ENCODE measurements around the gene ZYG11B.

DNA sequence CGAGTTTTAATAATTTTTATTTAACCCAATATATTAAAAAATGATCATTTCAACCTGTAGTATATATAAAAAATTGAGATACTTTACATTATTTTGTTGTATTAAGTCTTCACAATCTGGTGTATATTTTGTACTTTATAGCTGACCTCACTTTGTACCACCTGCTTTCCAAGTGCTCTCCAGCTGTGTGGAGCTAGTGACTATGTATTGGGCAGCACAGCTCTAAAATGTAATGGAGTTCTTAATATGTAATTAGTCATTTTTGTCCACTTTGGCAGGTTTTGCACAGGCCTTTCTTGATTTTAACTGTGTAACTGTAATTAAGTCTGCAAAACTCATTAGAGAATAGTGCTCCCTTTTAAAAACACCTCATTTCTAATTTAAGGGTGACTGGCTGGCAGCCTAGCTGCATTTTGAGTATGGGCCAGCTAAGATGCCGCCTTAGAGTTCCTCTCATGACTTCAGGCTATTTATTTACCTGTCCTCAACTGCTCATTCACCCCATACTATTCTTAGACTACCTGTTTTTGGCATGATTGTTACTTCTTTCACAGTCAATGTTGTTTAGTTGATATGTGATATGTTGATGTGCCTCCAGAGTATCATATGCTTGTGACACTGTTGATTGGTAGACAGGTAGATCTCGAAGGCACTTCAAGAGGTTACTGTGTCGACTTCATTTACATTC, 43.2 kb downstream of the ZYG11B start:
- TF ChIP-seq, protein P1, sequence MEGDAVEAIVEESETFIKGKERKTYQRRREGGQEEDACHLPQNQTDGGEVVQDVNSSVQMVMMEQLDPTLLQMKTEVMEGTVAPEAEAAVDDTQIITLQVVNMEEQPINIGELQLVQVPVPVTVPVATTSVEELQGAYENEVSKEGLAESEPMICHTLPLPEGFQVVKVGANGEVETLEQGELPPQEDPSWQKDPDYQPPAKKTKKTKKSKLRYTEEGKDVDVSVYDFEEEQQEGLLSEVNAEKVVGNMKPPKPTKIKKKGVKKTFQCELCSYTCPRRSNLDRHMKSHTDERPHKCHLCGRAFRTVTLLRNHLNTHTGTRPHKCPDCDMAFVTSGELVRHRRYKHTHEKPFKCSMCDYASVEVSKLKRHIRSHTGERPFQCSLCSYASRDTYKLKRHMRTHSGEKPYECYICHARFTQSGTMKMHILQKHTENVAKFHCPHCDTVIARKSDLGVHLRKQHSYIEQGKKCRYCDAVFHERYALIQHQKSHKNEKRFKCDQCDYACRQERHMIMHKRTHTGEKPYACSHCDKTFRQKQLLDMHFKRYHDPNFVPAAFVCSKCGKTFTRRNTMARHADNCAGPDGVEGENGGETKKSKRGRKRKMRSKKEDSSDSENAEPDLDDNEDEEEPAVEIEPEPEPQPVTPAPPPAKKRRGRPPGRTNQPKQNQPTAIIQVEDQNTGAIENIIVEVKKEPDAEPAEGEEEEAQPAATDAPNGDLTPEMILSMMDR (conservative IDR thresholded peaks at IDR 0.05 in 1 of 2, IDR thresholded peaks at IDR 0.05 in 1 of 2; ENCODE audit: extremely low read depth in 1 of 2, insufficient read depth in 1 of 2, low read depth in 1 of 2, low read length in 2 of 2): no peak
- no peak for TF ChIP-seq EZH2 (IDR thresholded peaks at IDR 0.05; ENCODE audit: borderline replicate concordance, low read length)
